Stimulated activated CD8-positive, alpha-beta memory T cell treated with anti-CD3 and anti-CD28 coated beads, Interleukin-12 subunit alpha, Interleukin-12 subunit beta, amount 100 ng/mL, for 24 hours (primary cell): ENCODE data around the gene UMODL1.

Experiments used
- DNase-seq: peaks from one replicate; pipeline ENCODE4 v3.0.0-alpha.2; 2020; ENCODE audit errors: extremely low read depth

The UMODL1 gene

GRCh38 chr21:42189860-42190485 lies 118.9 kb downstream of the UMODL1 start:
- DNase-seq = no peak

GRCh38 chr21:42190486-42190863 lies 119.4 kb downstream of the UMODL1 start:
- DNase-seq = no peak

- DNase-seq = no peak
Measured at GRCh38 chr21:42191064-42191463, 119.9 kb downstream of the UMODL1 start.

- no peak for DNase-seq
Measured at GRCh38 chr21:42191696-42192595, 120.8 kb downstream of the UMODL1 start.
